Astrocyte of the cerebellum (primary cell): ENCODE data around the gene TSHZ2.

ENCODE experiments used
- DNase-seq: peaks from one replicate; pipeline ENCODE4 v3.0.0-alpha.2; 2011; ENCODE audit warnings: low read depth
- H3K4me3 ChIP-seq: 2 replicates; pipeline ENCODE4 v1.5.1; 2011; ENCODE audit warnings: mild to moderate bottlenecking, low read depth, low read length, moderate library complexity
- in situ Hi-C: cut with HindIII; loops from 2 replicates; pipeline ENCODE4 v1.10.0; 2017; ENCODE audit warnings: low sequenced_read_pairs
- TF ChIP-seq, protein P1 (sequence below): IDR thresholded peaks from 2 replicates; pipeline ENCODE4 v1.5.1; 2012; ENCODE audit warnings: low read length, low read depth, moderate library complexity, mild to moderate bottlenecking; ENCODE audit errors: missing control alignments

Gene TSHZ2

DNA sequence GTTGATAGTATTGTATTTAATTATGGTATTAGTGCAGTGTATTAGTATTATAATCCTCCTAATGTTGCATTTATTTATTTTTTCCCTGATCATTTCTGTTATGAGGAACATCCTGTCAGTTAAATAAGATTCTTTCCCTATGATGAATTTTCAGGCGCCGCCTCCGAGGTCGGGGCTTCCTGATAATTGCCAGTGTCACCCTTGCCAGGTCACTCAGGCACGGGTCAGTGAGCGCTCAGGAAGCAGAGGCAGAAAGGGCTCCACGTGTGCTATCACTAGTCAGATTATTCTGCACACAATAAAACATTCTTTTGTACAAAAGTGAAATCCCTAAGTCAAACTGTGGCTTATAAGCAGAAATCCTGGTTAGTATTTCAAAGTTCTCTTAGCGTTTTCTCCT lies 64.8 kb downstream of the TSHZ2 start:
- TF ChIP-seq, protein P1, sequence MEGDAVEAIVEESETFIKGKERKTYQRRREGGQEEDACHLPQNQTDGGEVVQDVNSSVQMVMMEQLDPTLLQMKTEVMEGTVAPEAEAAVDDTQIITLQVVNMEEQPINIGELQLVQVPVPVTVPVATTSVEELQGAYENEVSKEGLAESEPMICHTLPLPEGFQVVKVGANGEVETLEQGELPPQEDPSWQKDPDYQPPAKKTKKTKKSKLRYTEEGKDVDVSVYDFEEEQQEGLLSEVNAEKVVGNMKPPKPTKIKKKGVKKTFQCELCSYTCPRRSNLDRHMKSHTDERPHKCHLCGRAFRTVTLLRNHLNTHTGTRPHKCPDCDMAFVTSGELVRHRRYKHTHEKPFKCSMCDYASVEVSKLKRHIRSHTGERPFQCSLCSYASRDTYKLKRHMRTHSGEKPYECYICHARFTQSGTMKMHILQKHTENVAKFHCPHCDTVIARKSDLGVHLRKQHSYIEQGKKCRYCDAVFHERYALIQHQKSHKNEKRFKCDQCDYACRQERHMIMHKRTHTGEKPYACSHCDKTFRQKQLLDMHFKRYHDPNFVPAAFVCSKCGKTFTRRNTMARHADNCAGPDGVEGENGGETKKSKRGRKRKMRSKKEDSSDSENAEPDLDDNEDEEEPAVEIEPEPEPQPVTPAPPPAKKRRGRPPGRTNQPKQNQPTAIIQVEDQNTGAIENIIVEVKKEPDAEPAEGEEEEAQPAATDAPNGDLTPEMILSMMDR: no peak
- in situ Hi-C loops: no loop called here
- H3K4me3 ChIP-seq: no peak overlapping the region
- no peak for DNase-seq

GRCh38 chr20:53037621-53038020 lies 65.5 kb downstream of the TSHZ2 start:
- no peak overlapping the region for H3K4me3 ChIP-seq
- TF ChIP-seq, protein P1: no peak
- no peak for DNase-seq
- in situ Hi-C loops: no loop called here

- no peak overlapping the region for H3K4me3 ChIP-seq
- no peak for DNase-seq
- in situ Hi-C loops: no loop called here
- TF ChIP-seq, protein P1: no peak
Observed at GRCh38 chr20:53038299-53038698, 66.1 kb downstream of the TSHZ2 start.

DNA sequence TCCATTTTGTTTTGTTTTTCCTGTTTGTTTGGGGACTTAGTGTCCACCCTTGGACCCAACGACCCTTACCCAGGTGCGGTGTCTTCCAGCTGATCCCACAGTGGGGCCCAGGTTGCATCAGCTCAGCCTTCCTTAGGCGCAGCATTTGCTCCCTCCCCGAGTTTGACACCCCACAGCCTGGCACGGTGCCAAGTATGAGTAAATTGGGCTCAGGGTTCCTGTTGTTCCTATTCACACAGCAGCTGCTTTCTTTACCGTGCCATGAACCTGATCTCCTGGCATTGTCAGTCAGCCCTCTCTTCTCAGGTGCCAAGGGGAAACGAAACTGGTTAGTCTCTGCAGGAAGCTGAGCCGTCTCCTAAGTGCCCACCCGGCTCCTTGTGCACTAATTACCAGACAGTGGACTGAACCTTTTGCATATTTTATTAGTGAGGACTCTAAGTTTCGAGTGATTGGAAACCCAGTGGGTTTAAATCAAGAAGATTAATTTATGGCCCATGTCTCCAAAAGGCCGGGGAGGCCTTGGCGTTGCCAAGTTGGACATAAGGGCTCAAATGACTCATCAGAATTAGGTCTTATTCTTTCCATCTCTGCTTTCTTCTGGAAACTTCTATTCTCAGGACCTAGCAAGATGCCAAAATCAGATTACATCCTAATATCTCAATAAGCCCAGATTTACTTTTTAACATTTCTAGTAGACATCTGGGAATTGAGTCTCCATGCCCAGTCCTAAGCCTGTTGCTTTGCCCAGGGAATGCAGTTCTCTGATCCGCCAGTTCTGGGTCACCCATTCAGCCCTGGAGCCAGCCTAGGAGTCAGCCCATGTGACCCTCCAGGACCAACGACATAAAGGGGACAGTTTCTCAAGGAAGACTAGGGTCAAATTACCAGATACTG lies 68.8 kb downstream of the TSHZ2 start:
- no peak overlapping the region for H3K4me3 ChIP-seq
- TF ChIP-seq, protein P1: no peak
- in situ Hi-C loops: no loop called here
- DNase-seq: no peak

DNA sequence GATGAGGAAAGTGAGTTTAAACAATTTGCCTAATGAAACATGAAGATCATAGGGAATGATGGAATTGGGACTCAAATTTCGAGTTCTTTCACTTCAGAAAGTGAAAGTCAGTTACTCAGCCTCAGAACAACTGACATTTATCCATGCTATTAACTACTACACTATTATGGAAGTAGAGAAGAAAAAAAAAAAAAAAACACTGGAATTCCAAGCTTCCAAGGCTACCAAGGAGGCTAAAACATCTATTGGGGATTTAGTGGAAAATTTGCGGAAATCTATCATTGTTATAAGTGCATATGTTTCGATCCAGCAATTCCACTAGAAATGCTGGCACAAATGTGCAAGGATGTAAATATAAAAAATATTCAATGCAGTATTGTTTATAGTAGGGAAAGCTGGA lies 70.4 kb downstream of the TSHZ2 start:
- TF ChIP-seq, protein P1: no peak
- DNase-seq: no peak
- no peak overlapping the region for H3K4me3 ChIP-seq
- in situ Hi-C loops: no loop called here

DNA sequence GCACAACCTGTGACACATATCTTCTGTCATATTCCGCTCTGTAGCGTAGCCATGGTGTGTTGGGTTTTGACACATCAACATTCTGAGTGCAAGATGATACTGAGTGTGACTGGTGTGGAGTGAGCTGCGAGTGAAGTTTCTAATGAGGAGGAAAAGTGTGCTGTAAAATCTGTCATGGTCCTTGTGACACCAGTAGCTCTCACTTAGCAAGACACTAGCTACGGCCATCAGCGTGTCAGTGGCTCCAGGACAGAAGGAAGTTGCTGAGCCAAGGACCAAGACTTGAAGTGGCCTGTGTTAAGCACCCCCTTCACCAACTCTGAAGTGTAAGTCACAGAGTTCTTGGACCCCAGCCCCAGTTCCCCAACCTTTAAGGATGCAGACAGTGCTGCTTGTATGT lies 72.1 kb downstream of the TSHZ2 start:
- no peak for DNase-seq
- TF ChIP-seq, protein P1: no peak
- in situ Hi-C loops: no loop called here
- H3K4me3 ChIP-seq: no peak overlapping the region
